ENCODE results near the gene MRPL41.

The MRPL41 gene

GRCh38 chr9:137570566-137570965, 18.9 kb downstream of the MRPL41 start:
- H3K9ac ChIP-seq = no peak overlapping the region
- H3K27me3 ChIP-seq (ENCODE audit: insufficient read depth, low read depth) = no peaks in the 10 kb centered on the region
- peaks cover 9% of the 10 kb centered on the region; the same call in 1 of the 2 replicates for H3K36me3 ChIP-seq (ENCODE audit: insufficient read depth)
- H3K27ac ChIP-seq = no peak overlapping the region
- H2AFZ ChIP-seq (ENCODE audit: low read depth) = no peak overlapping the region
- H3K4me1 ChIP-seq (ENCODE audit: low read depth, poor library complexity, severe bottlenecking) = peaks cover 11% of the 10 kb centered on the region
- no peak overlapping the region for H3K4me2 ChIP-seq
- peaks cover 21% of the 10 kb centered on the region; the same call in 1 of the 2 replicates for H3K79me2 ChIP-seq (ENCODE audit: insufficient read depth, low read depth)
- H4K20me1 ChIP-seq (ENCODE audit: insufficient read depth) = no peaks in the 10 kb centered on the region; the same call in 1 of the 2 replicates
- H3K4me3 ChIP-seq (IDR thresholded peaks at IDR 0.05; ENCODE audit: insufficient read depth, low read depth, low read length) = no peak overlapping the region
- no peak for TF ChIP-seq CTCF (conservative IDR thresholded peaks at IDR 0.05; ENCODE audit: low read depth, low read length)

DNA sequence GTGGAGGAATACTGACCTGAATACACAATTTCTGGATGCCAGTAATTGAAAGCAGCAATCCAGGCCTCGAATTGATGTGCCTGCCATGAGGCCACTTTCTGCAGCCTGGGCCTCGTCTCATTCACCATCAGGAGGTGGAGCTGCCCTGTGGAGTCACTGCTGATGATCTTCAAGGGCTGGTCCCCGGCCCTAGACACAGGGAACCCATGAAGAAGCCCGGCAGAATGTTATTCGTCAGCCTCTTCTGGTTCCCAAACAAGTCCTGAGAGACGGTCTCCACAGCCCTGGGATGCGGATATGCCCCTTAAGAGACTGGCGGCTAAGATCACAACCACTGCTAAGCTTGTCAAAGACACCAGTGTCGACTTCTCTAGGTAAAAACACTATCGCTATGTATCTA, 22.5 kb downstream of the MRPL41 start:
- Histone ChIP-seq H3K27ac (no peak overlapping the region), H3K36me3 (ENCODE audit: insufficient read depth) (peaks cover 9% of the 10 kb centered on the region; the same call in 1 of the 2 replicates), H3K4me1 (ENCODE audit: low read depth, poor library complexity, severe bottlenecking) (peaks cover 37% of the 10 kb centered on the region), H3K9ac (no peak overlapping the region), H2AFZ (ENCODE audit: low read depth) (no peak overlapping the region), H3K27me3 (ENCODE audit: insufficient read depth, low read depth) (no peaks in the 10 kb centered on the region), H3K4me2 (no peak overlapping the region), H3K79me2 (ENCODE audit: insufficient read depth, low read depth) (peaks cover 47% of the 10 kb centered on the region), H3K4me3 (IDR thresholded peaks at IDR 0.05; ENCODE audit: insufficient read depth, low read depth, low read length) (no peak overlapping the region), H4K20me1 (ENCODE audit: insufficient read depth) (no peaks in the 10 kb centered on the region; the same call in 1 of the 2 replicates)
- no peak for TF ChIP-seq CTCF (conservative IDR thresholded peaks at IDR 0.05; ENCODE audit: low read depth, low read length)

DNA sequence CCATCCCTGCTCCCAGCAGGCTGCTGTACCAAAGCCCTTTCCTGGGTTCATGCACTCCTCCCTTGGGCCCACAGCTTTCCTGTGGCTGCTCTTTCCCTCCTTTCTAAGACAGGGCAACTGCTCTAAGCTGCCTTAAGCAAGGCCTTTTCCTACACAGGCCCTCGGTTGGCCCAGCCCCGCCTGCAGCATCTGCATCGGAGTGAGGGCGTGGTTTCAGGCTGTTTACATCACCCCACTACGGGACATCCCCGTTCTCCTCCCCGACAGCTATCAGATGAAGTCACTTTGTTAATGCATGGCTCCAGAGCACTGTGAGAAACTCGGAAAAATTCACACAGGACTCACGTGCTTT, 23.7 kb downstream of the MRPL41 start:
- Histone ChIP-seq H3K79me2 (ENCODE audit: insufficient read depth, low read depth) (peaks cover 47% of the 10 kb centered on the region), H3K36me3 (ENCODE audit: insufficient read depth) (peaks cover 9% of the 10 kb centered on the region; the same call in 1 of the 2 replicates), H3K4me3 (IDR thresholded peaks at IDR 0.05; ENCODE audit: insufficient read depth, low read depth, low read length) (no peak overlapping the region), H3K9ac (no peak overlapping the region), H3K4me1 (ENCODE audit: low read depth, poor library complexity, severe bottlenecking) (peaks cover 38% of the 10 kb centered on the region), H3K27ac (peak overlapping the region; percentile 62), H3K4me2 (peak overlapping the region; percentile 99), H4K20me1 (ENCODE audit: insufficient read depth) (no peaks in the 10 kb centered on the region; the same call in 1 of the 2 replicates), H2AFZ (ENCODE audit: low read depth) (no peak overlapping the region), H3K27me3 (ENCODE audit: insufficient read depth, low read depth) (no peaks in the 10 kb centered on the region)
- no peak for TF ChIP-seq CTCF (conservative IDR thresholded peaks at IDR 0.05; ENCODE audit: low read depth, low read length)

- no peak overlapping the region for H3K9ac ChIP-seq
- TF ChIP-seq CTCF (conservative IDR thresholded peaks at IDR 0.05; ENCODE audit: low read depth, low read length) = peak; percentile 6; the same call in 1 of the 2 replicates
- H3K79me2 ChIP-seq (ENCODE audit: insufficient read depth, low read depth) = peaks cover 47% of the 10 kb centered on the region
- no peak overlapping the region for H2AFZ ChIP-seq (ENCODE audit: low read depth)
- no peaks in the 10 kb centered on the region; the same call in 1 of the 2 replicates for H4K20me1 ChIP-seq (ENCODE audit: insufficient read depth)
- H3K4me1 ChIP-seq (ENCODE audit: low read depth, poor library complexity, severe bottlenecking) = peaks cover 38% of the 10 kb centered on the region
- peaks cover 9% of the 10 kb centered on the region; the same call in 1 of the 2 replicates for H3K36me3 ChIP-seq (ENCODE audit: insufficient read depth)
- no peak overlapping the region for H3K4me3 ChIP-seq (IDR thresholded peaks at IDR 0.05; ENCODE audit: insufficient read depth, low read depth, low read length)
- peak overlapping the region; percentile 99 for H3K4me2 ChIP-seq
- peak overlapping the region; percentile 62 for H3K27ac ChIP-seq
- no peaks in the 10 kb centered on the region for H3K27me3 ChIP-seq (ENCODE audit: insufficient read depth, low read depth)
Observed at GRCh38 chr9:137575716-137576411, 24.2 kb downstream of the MRPL41 start.

All from KMS-11 (cell line).